GM18502 (cell line): ENCODE measurements around the gene NDUFB10.
"Not testable (repeated sequence)": the region's sequence is repeated elsewhere in the genome, so short reads cannot be mapped to it uniquely, and the experiment has no call there.

Source experiments
- ATAC-seq: cut with Tn5 transposase; IDR thresholded peaks from one replicate; pipeline ENCODE4 v1.9.1; 2021; ENCODE audit warnings: mild to moderate bottlenecking; ENCODE audit not compliant: unreplicated experiment, poor library complexity

NDUFB10 gene

DNA sequence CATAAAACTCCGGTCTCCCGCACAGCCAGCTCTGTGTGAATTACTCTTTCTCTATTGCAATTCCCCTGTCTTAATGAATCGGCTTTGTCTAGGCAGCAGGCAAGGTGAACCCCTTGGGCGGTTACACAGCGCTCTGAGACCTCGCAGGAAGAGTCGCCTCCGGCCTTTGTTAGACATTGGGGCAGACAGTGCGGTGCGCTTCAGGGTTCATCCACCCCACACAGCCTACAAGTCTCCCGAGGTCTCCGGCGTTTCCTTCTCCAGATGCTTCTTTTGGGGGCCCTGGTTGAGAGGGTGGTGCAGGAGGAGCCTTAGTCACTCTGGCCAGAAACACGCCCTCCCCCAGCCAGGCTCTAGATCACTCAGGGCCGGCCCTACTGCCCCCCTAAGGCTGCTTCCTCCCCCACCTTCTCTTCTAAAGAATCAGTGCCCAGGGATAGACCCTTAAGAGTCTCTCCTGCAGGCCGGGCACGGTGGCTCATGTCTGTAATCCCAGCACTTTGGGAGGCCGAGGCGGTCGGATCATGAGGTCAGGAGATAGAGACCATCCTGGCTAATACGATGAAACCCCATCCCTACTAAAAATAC lies 14.6 kb upstream of the NDUFB10 start:
- no peak for ATAC-seq

DNA sequence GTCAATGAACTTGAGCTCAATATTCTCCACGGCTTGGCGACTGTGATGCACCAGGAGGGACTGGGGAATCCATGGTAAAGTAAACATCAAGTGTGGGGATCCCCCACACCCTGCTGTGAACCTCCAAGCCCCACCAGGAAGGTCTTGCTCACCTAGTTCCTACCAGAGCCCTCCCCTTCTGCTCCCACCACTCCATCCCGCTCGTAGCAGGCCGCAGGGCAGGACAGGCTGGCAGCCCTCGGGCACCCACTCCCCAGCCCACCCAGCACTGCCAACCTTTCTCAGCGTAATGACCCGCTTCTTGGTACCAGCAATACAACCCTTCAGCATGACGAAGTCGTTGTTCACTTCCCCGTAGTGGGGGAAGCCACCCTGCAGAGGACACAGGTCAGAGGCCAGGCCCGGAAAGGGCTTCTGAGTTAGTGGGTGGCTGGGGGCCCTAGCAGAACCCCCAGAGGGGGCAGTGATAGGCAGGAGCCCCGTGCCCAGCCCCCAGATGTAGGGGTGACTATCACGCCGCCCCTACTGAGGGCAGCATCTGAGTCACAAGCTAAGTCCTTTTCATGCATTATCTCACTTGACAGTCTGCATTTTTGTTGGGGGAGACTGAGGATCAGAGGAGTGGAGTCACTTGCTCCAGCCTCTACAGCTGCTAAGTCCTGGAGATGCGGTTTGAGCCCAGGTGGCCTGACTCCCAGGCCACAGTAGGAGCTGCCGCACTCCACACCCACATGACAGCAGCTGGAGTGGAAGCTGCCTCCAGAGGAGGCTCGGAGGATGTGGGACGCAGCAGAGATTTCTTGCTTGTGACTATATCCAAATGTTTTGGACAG lies 13.6 kb upstream of the NDUFB10 start:
- ATAC-seq, result no peak

DNA sequence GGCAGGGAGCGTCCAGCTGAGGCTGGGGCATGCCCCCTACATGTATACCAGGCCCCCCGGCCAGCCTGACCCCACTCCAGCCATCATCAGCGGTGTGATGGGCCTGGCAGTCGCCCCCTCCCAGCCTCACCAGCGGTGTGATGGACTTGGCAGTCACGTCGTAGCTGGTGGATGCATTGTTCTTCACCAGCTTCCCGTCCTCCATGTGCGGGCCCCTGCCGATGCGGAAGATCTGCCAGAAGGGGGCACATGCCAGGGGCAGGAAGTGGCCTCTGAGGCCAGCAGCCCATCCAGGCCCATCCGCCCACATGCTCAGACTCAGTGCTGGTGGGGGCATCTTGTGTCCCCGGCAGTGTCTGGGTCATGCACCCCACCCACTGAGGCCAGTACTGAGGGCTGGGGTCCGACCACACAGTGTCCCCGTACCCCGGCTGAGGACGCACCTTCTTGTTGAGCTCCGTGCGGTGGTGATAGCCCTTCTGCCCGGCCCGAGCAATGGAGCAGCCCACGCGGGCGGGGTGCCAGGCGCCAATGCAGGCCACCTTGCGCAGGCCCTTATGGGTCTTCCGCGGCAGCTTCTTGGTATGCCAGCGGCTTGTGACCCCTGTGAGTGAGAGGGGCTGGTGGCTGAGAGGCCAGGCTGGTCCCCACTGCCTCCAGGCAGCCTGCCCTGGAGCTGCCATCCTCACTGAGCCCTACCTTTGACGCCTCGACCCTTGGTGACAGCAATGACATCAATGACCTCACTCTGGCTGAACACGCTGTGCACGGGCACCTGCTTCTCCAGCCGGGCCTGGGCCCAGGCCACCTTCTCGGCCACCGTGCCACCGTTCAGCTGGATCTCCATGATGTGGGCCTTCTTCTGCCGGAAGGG lies 12.6 kb upstream of the NDUFB10 start:
- no peak for ATAC-seq

DNA sequence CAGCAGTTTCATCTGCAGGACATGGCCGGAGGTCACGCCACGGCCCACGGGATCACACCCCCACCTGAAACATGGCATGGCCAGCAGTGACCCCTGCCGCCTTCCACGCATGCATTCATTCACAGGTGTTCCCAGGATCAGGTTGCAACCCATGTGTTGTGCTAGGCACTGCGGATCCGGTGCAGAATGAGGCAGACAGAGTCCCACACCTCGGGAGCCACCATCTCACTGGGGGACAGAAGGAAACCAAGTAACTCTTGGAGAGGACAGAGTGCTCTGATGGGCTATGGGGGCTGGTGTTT lies 12.0 kb upstream of the NDUFB10 start:
- ATAC-seq, result no peak

DNA sequence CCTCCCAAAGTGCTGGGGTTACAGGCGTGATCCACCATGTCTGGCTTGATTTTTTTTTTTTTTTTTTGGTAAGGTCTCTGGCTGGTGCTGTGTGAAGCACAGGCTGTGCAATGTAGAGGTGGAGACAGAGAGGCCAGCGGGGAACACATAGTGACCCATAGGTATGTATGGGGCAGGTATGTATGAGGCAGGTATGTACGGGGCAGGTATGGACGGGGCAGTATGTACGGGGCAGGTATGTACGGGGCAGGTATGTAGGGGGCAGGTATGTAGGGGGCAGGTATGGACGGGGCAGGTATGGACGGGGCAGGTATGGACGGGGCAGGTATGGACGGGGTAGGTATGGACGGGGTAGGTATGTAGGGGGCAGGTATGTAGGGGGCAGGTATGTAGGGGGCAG lies 9.8 kb upstream of the NDUFB10 start:
- ATAC-seq, result no peak

DNA sequence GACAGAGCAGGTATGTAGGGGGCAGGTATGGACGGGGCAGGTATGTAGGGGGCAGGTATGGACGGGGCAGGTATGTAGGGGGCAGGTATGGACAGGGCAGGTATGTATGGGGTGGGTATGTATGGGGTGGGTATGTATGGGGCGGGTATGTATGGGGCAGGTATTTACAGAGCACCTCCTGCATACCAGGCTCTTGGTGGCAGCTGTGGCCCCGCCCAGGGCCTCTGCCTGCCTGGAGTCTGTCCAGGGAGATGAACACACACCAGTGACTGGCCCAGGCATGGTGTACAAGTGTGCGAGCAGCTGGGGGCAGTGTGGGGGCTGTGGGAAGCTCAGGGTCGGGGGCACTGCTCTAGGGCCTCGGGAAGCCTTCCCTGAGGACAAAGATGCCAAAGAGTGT lies 9.3 kb upstream of the NDUFB10 start:
- ATAC-seq, result no peak

DNA sequence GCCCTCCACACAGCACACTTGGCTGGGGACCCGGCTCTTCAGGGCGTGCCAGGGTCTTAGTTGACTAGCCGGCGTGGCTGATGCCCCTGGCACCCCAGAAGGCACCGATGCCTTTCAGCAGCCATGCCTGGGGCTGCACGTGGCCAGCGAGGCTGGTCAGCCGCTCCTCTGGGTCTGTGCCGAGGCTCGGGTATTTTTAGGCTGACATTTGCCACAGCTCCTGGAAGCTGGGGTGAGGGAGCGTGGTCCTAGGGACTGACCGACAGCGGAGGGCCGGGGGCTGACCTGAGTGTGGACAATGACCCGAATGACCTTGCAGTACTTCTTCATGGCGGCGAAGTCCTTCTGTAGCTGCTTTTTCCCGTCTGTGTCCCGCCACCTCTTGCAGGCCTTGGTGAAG lies 8.8 kb upstream of the NDUFB10 start:
- ATAC-seq, result no peak

DNA sequence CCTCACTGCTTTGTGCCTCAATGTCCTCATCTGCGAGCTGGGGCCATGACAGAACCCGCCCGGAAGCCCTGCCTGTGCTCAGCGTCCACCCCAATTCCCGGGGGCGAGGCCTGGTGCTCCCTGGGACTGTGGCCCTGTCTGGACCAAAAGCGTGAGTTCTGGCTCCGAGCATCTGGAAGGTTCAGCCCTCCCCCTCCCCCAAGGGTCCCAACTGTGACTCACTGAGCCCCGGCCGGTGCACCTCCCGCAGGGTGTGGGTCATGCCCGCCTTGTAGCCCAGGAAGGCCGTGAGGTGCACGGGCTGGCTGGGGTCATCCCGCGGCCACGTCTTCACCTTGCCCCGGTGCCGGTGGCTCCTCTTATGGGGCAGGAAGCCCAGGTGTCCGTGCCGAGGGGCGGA lies 5.6 kb upstream of the NDUFB10 start:
- no peak for ATAC-seq

DNA sequence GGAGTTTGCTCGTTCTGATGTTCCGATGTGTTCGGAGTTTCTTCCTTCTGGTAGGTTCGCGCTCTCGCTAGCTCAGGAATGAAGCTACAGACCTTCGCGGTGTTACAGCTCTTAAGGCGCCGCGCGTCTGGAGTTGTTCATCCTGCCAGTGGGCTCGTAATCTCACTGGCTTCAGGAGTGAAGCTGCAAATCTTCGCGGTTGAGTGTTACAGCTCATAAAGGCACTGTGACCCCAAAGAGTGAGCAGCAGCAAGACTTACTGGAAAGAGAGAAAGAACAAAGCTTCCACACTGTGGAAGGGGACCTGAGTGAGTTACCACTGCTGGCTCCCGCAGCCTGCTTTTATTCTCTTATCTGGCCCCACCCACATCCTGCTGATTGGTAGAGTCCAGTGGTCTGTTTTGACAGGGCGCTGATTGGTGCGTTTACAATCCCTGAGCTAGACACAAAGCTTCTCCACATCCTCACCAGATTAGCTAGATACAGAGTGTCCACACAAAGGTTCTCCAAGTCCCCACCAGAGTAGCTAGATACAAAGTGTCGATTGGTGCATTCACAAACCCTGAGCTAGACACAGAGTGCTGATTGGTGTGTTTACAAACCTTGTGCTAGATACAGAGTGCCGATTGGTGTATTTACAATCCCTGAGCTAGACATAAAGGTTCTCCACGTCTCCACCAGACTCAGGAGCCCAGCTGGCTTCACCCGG lies 1.8 kb upstream of the NDUFB10 start:
- not testable (repeated sequence) for ATAC-seq

DNA sequence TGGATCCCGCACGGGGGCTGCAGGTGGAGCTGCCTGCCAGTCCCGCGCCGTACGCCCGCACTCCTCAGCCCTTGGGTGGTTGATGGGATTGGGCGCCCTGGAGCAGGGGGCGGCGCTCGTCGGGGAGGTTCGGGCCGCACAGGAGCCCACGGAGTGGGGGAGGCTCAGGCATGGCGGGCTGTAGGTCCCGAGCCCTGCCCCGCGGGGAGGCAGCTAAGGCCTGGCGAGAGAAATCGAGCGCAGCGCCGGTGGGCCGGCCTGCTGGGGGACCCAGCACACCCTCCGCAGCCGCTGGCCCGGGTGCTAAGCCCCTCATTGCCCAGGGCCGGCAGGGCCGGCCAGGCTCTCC lies 1.2 kb upstream of the NDUFB10 start:
- ATAC-seq, result not testable (repeated sequence)

DNA sequence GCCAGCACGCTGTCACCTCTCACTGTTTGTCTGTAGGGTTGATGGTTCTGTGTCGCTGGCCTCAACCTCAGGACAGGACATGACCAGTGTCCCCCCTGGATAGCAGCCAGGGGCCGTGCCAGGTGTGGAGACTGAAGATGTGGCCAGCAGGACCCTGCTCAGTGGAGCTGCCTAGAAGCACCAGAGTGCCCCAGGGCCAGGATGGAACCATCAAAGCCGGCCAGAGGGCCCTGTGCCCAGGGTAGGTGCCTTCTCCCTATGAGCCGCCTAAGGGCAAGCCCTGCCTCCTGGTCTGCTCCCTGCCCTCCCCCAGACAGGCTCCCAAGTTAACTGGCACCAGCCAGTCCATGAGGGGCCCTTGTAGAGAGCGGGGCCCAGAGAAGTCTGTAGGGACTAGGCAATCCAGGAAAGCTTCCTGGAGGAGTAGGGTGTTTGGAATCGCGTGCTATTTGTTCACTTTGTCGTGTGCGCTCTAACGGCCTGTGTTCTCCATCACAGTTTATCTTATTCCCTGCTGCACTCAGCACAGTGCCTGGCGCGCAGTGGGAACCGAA lies 546 bp upstream of the NDUFB10 start:
- peak; percentile 6 for ATAC-seq

DNA sequence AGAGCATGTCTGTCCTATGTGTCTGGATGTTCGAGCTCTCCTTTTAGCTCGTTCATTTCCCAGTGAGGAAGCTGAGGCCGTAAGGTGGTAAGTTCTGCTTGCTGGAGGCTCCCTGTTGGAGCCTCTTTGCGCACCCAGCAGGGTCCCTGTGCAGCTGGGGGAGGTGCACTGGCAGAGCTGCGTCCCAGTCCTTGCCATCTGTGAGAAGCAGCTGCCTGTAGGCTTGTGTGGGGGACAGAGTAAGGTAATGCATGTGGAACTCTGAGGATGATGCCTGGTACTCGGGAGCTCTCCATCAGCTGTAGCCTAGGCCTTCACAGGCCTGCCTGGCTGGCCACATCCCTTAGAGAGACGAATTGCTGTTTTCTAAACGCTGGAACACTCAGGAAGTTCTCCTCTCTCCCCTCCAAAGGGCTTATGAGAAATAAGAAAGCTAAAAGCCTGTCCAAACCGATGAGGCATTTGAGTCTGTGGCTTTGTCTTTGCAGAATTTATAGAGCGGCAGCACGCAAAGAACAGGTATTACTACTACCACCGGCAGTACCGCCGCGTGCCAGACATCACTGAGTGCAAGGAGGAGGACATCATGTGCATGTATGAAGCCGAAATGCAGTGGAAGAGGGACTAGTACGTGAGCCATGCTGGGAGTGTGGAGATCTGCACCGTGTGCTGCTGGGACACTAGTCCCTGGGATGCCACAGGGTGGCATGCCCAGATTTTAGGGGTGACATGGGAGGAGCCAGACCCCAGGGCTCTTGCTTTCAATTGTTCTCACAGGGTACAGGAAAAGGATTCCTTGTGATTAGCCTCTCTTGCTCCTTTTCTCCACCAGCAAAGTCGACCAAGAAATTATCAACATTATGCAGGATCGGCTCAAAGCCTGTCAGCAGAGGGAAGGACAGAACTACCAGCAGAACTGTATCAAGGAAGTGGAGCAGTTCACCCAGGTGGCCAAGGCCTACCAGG lies 1.6 kb downstream of the NDUFB10 start:
- ATAC-seq, result no peak

DNA sequence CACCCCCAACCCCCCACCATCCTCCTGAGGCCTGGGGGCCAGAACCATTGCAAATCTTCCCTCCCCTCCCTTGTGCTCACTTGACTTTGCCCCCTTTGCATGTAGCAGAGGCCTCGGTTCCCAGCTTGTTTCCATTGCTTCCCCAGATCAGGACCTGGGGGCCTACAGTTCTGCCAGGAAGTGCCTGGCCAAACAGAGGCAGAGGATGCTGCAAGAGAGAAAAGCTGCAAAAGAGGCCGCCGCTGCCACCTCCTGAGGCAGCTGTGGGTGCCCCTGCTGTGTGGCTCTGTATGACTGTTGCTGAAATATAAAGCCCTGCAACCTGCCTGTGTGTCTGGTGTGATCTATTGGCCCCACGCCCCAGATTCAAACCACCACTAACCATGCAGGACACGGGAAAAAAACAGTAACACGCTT lies 2.3 kb downstream of the NDUFB10 start:
- ATAC-seq, result no peak

DNA sequence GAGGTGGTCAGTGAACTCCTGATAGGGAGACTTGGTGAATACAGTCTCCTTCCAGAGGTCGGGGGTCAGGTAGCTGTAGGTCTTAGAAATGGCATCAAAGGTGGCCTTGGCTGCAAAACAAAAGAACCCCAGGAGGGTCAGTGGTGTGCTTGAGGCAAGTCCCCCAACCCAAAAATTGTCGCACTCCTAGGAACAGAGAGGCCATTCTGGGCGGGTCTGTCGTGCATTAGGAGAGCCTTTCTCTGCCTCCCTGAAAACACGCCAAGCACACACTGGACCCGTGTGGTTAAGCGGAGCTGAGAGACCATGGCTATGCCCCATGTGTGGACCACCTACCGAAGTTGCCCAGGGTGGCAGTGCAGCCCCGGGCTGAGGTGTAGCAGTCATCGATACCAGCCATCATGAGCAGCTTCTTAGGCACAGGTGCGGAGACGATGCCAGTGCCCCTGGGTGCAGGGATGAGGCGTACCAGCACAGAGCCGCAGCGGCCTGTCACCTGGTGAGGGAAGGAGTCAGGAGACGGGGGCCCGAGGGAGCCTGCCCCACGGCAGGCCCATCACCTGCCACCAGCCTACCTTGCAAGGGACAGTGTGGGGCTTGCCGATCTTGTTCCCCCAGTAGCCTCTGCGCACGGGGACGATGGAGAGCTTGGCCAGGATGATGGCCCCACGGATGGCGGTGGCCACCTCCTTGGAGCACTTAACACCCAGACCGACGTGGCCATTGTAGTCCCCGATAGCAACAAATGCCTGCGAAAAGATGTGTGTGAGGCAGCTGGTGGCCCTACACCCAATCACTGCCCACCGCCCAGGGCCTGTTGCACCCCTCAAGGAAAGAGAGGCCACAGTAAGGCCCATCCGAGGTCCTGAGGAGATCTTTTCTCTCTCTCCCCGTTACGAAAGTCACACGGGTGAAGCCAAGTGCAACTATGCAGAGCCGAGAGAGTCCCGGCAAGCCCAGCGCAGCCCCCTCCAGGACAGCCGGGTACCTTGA lies 3.1 kb downstream of the NDUFB10 start:
- not testable (repeated sequence) for ATAC-seq

DNA sequence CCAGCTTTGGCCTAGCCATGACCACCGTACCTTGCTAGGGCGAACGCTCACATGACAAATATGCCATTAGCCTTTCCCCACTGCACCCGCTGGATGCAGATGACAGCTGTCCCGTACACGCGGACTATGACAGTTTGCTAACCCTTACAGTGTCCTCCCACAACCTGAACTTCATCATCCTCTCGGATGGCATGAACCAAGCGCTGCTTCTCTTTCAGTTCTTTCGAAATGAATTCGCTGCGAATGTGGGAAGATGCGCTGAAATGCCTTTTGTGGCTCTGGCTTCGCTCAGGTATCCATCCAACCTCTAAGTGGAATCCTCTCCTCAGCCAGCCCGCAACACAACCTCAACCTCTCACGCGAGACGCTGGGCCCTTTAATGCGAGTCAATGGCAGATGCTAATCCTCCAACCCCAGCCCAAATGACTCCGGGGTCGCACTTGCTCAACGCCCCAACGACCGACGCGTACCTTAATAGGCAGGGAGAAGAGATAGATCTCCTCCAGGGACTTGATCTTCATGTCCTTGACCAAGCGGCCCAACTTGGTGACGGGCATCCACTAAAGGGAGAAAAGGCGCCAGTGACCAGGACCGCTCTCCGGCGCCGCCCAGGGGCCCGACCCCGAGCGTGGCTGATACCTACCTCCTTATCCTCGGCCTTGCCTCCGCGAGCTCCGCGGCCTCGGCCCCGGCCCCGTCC lies 4.6 kb downstream of the NDUFB10 start:
- peak; percentile 2 for ATAC-seq

DNA sequence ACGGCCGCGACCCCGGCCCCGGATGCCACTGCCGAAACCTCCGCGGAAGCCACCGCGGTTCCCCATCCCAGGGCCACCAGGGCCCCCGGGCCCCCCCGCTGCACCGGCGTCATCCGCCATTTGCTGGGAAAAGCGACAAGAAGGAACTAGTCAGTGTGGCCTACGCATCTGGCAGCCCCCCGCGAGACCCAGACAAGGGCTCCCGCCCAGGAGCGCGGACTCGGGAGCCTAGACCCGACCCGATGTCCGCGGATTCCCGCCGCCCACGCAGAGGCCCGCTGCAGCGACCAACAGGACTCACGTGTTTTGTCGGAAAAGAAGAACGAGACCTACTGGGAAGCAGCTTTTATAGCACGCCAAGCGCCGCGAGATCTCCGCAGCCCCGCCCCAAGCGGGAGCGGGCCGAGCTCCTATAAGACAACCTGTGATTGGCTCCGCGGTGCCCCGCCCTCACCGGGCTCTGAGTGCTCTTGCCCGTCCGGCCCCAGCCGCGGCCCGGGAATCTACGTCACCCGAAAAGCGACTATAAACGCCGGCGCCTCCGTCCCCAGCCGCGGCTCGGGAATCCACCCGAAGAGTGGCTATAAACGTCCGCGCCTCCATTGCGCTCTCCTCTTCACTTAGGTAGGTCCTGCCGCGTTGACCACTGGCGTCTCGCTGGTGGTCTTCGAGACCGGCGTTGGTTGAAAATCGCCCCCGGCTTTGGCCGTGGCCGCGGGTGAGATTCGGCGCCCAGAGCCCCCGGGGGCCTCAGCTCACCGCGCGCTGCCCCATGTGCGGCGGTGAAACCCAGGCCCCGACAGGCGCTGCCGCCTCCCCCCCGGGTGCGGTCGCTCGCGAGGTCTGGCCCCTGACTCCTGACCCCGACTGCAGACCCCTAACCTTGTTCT lies 5.4 kb downstream of the NDUFB10 start, which contains the start of gene RPS2:
Gene RPS2 (minus strand): TSS at position 321 of the 890 bp plus-strand sequence. CDS start 201 bp downstream, at position 120.
- peak; percentile 78 for ATAC-seq
